Glutamatergic neuron (in vitro differentiated cells): Measurements from ENCODE around the gene PNPLA7. TPM values are rescaled to one million over a fixed set of nuclear protein-coding genes. Genes with fewer than 3 reads are reported as not detected.

ENCODE experiments used
- DNase-seq: peaks from one replicate; pipeline ENCODE4 v3.0.0; 2022
- H3K27ac Mint-ChIP-seq: one replicate; pipeline ENCODE4 v1.8.0; 2020; ENCODE audit warnings: mild to moderate bottlenecking, mixed read lengths, inconsistent platforms; ENCODE audit not compliant: unreplicated experiment
- H3K27me3 Mint-ChIP-seq: one replicate; pipeline ENCODE4 v1.8.0; 2020; ENCODE audit warnings: mild to moderate bottlenecking, moderate library complexity, mixed read lengths, inconsistent platforms; ENCODE audit not compliant: unreplicated experiment
- H3K36me3 Mint-ChIP-seq: one replicate; pipeline ENCODE4 v1.8.0; 2020; ENCODE audit warnings: mild to moderate bottlenecking, mixed read lengths, inconsistent platforms; ENCODE audit not compliant: unreplicated experiment
- H3K4me1 Mint-ChIP-seq: one replicate; pipeline ENCODE4 v1.8.0; 2020; ENCODE audit warnings: mild to moderate bottlenecking, low read depth, mixed read lengths, inconsistent platforms; ENCODE audit not compliant: unreplicated experiment
- H3K4me3 Mint-ChIP-seq: one replicate; pipeline ENCODE4 v1.8.0; 2020; ENCODE audit warnings: mild to moderate bottlenecking, mixed read lengths, inconsistent platforms; ENCODE audit not compliant: unreplicated experiment
- H3K9me3 Mint-ChIP-seq: one replicate; pipeline ENCODE4 v1.8.0; 2020; ENCODE audit warnings: mild to moderate bottlenecking, moderate library complexity, mixed read lengths, inconsistent platforms; ENCODE audit not compliant: unreplicated experiment
- total RNA-seq: library from RNA; stranded (reverse); fragmentation: NEBNext Ultra II Directional; extraction: Animal tissue kit (Norgen Biotek cat#: 25700); gene quantifications from one replicate; pipeline ENCODE4 v1.2.1, GENCODE V29; 2021; ENCODE audit not compliant: unreplicated experiment
- TF ChIP-seq, protein P1 (sequence below): fragments of 200-600 bp; sonication (generic); IDR thresholded peaks from one replicate; pipeline ENCODE4 v1.5.0; 2021; ENCODE audit not compliant: partially characterized antibody, unreplicated experiment

Gene PNPLA7
- total RNA-seq, 1 donor from 2014 or later = 6.7 TPM

DNA sequence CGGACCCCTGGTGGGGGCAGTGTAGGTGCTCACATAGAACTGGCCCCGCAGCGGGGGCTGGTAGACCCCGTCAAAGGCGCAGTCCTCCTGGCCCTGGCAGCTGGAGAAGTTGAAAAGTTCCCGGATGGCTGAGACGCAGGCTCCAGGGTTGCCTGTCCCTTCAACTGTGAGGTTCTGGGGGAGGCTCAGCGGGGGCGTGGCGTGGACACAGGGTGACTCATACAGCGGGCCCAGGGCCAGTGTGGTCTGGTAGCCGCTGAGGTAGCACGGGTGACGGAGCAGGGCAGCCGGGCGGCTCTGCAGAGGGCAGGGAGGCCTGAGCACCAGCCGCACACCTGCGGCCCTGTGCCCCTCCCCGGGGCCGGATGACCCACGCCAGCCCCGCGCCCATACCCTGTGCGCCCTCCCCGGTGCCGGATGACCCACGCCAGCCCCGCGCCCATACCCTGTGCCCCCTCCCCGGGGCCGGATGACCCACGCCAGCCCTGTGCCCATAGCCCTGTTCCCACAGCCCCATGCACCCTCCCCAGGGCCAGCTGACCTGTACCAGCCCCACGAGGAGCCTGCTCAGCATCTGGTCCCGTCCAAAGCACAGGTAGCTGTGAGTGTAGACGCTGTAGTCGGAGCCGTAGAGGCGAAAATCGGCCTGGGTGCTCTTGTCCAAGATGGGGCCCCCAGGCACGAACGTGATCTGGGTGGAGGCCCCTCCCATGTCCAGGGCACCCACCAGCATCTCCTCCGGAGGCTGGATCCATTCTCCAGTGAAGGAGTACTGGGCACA lies 114.0 kb downstream of the PNPLA7 start:
- DNase-seq = peak; percentile 30
- Mint-ChIP-seq H3K9me3 (no peaks in the 10 kb centered on the region), H3K4me1 (no peaks in the 10 kb centered on the region), H3K36me3 (no peaks in the 10 kb centered on the region), H3K27me3 (no peaks in the 10 kb centered on the region), H3K4me3 (no peak overlapping the region), H3K27ac (no peak overlapping the region)
- TF ChIP-seq, protein P1, sequence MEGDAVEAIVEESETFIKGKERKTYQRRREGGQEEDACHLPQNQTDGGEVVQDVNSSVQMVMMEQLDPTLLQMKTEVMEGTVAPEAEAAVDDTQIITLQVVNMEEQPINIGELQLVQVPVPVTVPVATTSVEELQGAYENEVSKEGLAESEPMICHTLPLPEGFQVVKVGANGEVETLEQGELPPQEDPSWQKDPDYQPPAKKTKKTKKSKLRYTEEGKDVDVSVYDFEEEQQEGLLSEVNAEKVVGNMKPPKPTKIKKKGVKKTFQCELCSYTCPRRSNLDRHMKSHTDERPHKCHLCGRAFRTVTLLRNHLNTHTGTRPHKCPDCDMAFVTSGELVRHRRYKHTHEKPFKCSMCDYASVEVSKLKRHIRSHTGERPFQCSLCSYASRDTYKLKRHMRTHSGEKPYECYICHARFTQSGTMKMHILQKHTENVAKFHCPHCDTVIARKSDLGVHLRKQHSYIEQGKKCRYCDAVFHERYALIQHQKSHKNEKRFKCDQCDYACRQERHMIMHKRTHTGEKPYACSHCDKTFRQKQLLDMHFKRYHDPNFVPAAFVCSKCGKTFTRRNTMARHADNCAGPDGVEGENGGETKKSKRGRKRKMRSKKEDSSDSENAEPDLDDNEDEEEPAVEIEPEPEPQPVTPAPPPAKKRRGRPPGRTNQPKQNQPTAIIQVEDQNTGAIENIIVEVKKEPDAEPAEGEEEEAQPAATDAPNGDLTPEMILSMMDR = no peak

DNA sequence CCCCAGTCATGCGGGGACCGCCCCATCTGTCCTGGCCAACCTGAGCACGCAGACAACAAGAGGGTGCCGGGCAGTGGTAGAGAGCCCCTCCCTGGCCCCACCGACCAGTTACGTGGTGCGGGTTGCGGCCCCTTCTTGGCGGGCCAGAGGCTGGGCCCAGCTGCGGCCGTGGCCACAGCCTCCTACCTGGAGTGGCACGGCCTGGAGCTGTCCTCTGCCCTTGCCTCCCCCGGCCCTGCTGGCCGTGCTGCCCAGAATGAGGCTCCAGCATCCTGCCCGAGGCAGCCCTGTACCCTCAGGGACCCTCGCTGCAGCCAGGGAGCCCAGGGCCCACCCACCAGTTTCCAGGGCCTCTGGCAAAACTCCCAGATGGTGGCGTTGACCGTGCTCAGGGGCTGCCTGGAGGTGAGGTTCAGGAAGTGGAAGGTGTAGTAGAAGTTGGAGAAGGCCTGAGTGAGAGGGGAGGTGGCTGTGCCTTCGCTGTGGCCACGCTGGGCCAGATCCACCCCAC lies 114.8 kb downstream of the PNPLA7 start:
- no peak for DNase-seq
- H3K27ac Mint-ChIP-seq = no peak overlapping the region
- H3K4me1 Mint-ChIP-seq = no peaks in the 10 kb centered on the region
- no peak overlapping the region for H3K4me3 Mint-ChIP-seq
- H3K36me3 Mint-ChIP-seq = no peaks in the 10 kb centered on the region
- TF ChIP-seq, protein P1 = no peak
- no peaks in the 10 kb centered on the region for H3K9me3 Mint-ChIP-seq
- no peaks in the 10 kb centered on the region for H3K27me3 Mint-ChIP-seq

DNA sequence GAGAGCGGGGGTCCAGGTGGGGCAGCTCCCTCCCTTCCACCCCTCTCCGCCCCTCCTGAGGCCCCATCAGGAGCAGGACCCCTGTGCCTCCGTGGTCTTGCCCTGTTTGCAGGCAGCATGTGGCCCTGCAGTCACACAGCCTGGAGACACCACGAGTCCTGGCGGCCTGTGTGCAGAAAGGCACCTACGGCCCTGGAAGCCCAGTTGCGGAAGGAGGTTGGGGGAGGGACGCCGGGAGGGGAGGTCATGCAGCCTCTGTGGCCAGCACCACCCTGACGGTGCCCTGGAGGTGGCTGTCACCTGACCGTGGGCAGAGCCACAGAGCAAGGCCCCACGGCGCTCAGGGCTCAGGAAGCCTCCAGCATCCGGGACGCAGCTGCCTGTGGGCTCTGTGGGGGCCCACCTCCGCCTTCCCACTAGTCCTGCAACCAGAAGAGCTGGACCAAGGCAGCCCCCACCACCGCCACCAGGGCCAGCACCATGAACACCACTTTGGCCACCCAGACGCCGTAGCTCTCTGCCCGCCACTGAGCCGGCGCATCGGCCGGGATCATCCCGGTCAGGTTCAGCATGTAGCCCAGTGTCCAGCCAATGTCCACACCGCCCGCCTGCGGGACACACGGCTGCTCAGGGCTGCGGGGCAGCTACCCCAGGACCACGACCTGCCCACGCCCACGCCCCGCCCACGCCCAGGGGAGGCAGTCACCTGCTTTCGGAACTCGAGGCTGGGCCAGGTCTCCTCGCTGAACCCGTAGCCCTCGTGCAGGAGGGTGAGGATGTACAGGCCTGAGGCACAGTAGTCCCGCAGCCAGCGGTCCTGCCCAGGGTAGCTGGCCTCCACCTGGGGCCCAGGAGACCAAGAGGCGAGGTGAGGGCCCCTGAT lies 115.5 kb downstream of the PNPLA7 start:
- TF ChIP-seq, protein P1 = no peak
- no peak overlapping the region for H3K4me3 Mint-ChIP-seq
- no peaks in the 10 kb centered on the region for H3K4me1 Mint-ChIP-seq
- H3K36me3 Mint-ChIP-seq = no peaks in the 10 kb centered on the region
- no peaks in the 10 kb centered on the region for H3K9me3 Mint-ChIP-seq
- no peak for DNase-seq
- no peaks in the 10 kb centered on the region for H3K27me3 Mint-ChIP-seq
- H3K27ac Mint-ChIP-seq = no peak overlapping the region

DNA sequence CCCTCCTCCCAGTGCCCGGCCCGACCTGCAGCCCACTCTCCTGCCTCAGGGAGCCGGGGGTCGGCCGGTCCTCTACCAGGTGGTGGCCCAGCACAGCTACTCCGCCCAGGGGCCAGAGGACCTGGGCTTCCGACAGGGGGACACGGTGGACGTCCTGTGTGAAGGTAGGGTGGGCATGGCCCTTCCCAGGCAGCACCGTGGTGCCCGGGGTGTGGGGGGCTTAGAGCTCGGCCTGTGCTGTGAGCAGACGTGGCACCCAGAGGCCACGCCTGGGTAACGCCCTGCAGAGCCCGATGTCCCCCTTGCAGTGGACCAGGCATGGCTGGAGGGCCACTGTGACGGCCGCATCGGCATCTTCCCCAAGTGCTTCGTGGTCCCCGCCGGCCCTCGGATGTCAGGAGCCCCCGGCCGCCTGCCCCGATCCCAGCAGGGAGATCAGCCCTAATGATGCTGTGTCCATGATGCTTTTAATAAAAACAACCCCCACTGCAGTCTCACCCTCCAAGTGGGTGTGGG lies 116.2 kb downstream of the PNPLA7 start:
- Mint-ChIP-seq H3K36me3 (no peaks in the 10 kb centered on the region), H3K27ac (no peak overlapping the region), H3K27me3 (no peaks in the 10 kb centered on the region), H3K4me1 (no peaks in the 10 kb centered on the region), H3K9me3 (no peaks in the 10 kb centered on the region), H3K4me3 (no peak overlapping the region)
- TF ChIP-seq, protein P1 = no peak
- no peak for DNase-seq
